Measurements from ENCODE around the gene OR4D2. TPM values are rescaled to one million over a fixed set of nuclear protein-coding genes. Genes with fewer than 3 reads are reported as not detected.

Gene OR4D2
- total and polyA plus RNA-seq, 2 experiments from 2014 or later: not detected

GRCh38 chr17:58184308-58184985 is 17.7 kb downstream of the OR4D2 start:
- in situ Hi-C loops (cut with MboI): no loop called here
- no peaks in the 10 kb centered on the region; the same call in 1 of the 2 replicates for H3K27me3 ChIP-seq (replicated peaks; ENCODE audit: insufficient read depth)

GRCh38 chr17:58184986-58185761 is 18.4 kb downstream of the OR4D2 start:
- no peaks in the 10 kb centered on the region for H4K20me1 ChIP-seq (ENCODE audit: insufficient read depth)
- no peaks in the 10 kb centered on the region for H3K9me3 ChIP-seq (ENCODE audit: low read depth)
- H3K36me3 ChIP-seq (ENCODE audit: low read depth): no peaks in the 10 kb centered on the region
- 57 to 58% methylated on average over 7 to 8 of the region's 8 CpGs for WGBS, 2 experiments (ENCODE audit: low coverage in 1 of 2, low lambda C conversion rate in 2 of 2, missing lambda C conversion rate in 2 of 2)
- no peaks in the 10 kb centered on the region for H3K9me2 ChIP-seq (ENCODE audit: insufficient read depth)
- no peak overlapping the region for H3K9ac ChIP-seq
- no peak overlapping the region for H3K4me2 ChIP-seq (ENCODE audit: unreplicated experiment)
- H3F3A ChIP-seq (ENCODE audit: insufficient read depth): no peaks in the 10 kb centered on the region
- H3K27me3 ChIP-seq (replicated peaks; ENCODE audit: insufficient read depth): no peaks in the 10 kb centered on the region; the same call in 1 of the 2 replicates
- TF ChIP-seq EZH2phosphoT487 (IDR thresholded peaks at IDR 0.05; ENCODE audit: insufficient read depth, low read depth): no peak
- no peak for TF ChIP-seq EZH2 (IDR thresholded peaks at IDR 0.05; ENCODE audit: insufficient read depth, poor library complexity, severe bottlenecking)
- H2AFZ ChIP-seq: no peak overlapping the region
- in situ Hi-C loops (cut with MboI): no loop called here
- H3K4me3 ChIP-seq: no peak overlapping the region
- DNase-seq: no peak
- no peak overlapping the region for H3K27ac ChIP-seq
- 0 out of 2 replicates have a peak, but pooled peaks cover 3% of the 10 kb centered on the region for H3K4me1 ChIP-seq (ENCODE audit: insufficient read depth)
- H3K79me2 ChIP-seq (ENCODE audit: insufficient read depth): no peaks in the 10 kb centered on the region

More at GRCh38 chr17:58184308-58184985, 17.7 kb downstream of the OR4D2 start:
- Histone ChIP-seq H3K27ac (no peak overlapping the region), H3K36me3 (ENCODE audit: low read depth) (no peaks in the 10 kb centered on the region), H3K4me3 (no peak overlapping the region), H3K4me2 (ENCODE audit: unreplicated experiment) (no peak overlapping the region), H3K9me2 (ENCODE audit: insufficient read depth) (no peaks in the 10 kb centered on the region), H3F3A (ENCODE audit: insufficient read depth) (no peaks in the 10 kb centered on the region), H2AFZ (no peak overlapping the region), H3K9ac (no peak overlapping the region), H3K4me1 (ENCODE audit: insufficient read depth) (no peaks in the 10 kb centered on the region), H3K9me3 (ENCODE audit: low read depth) (no peaks in the 10 kb centered on the region), H3K79me2 (ENCODE audit: insufficient read depth) (no peaks in the 10 kb centered on the region), H4K20me1 (ENCODE audit: insufficient read depth) (no peaks in the 10 kb centered on the region)
- DNase-seq: peak; percentile 60
- WGBS, 2 experiments (ENCODE audit: low coverage in 1 of 2, low lambda C conversion rate in 2 of 2, missing lambda C conversion rate in 2 of 2): 42 to 44% methylated on average over 10 of the region's 10 CpGs
- TF ChIP-seq EZH2 (IDR thresholded peaks at IDR 0.05; ENCODE audit: insufficient read depth, poor library complexity, severe bottlenecking) (no peak), EZH2phosphoT487 (IDR thresholded peaks at IDR 0.05; ENCODE audit: insufficient read depth, low read depth) (no peak)

GRCh38 chr17:58186591-58186990 is 19.8 kb downstream of the OR4D2 start:
- Histone ChIP-seq H3K9me2 (ENCODE audit: insufficient read depth) (no peaks in the 10 kb centered on the region), H2AFZ (no peak overlapping the region), H3K4me3 (no peak overlapping the region), H4K20me1 (ENCODE audit: insufficient read depth) (no peaks in the 10 kb centered on the region), H3K27ac (no peak overlapping the region), H3K9me3 (ENCODE audit: low read depth) (no peaks in the 10 kb centered on the region), H3F3A (ENCODE audit: insufficient read depth) (no peaks in the 10 kb centered on the region), H3K4me1 (ENCODE audit: insufficient read depth) (0 out of 2 replicates have a peak, but pooled peaks cover 4% of the 10 kb centered on the region), H3K36me3 (ENCODE audit: low read depth) (no peaks in the 10 kb centered on the region), H3K27me3 (replicated peaks; ENCODE audit: insufficient read depth) (no peaks in the 10 kb centered on the region; the same call in none of the 2 replicates), H3K79me2 (ENCODE audit: insufficient read depth) (no peaks in the 10 kb centered on the region), H3K9ac (no peak overlapping the region), H3K4me2 (ENCODE audit: unreplicated experiment) (no peak overlapping the region)
- DNase-seq: no peak
- TF ChIP-seq EZH2phosphoT487 (IDR thresholded peaks at IDR 0.05; ENCODE audit: insufficient read depth, low read depth): no peak
- 18 to 23% methylated on average over 3 to 4 of the region's 4 CpGs for WGBS, 2 experiments (ENCODE audit: low coverage in 1 of 2, low lambda C conversion rate in 2 of 2, missing lambda C conversion rate in 2 of 2)
- in situ Hi-C loops (cut with MboI): no loop called here

- no peak overlapping the region for H3K9ac ChIP-seq
- H3K36me3 ChIP-seq (ENCODE audit: low read depth): no peaks in the 10 kb centered on the region
- no peaks in the 10 kb centered on the region for H3K79me2 ChIP-seq (ENCODE audit: insufficient read depth)
- in situ Hi-C loops (cut with MboI): no loop called here
- H3K9me2 ChIP-seq (ENCODE audit: insufficient read depth): no peaks in the 10 kb centered on the region
- no peak for TF ChIP-seq EZH2phosphoT487 (IDR thresholded peaks at IDR 0.05; ENCODE audit: insufficient read depth, low read depth)
- TF ChIP-seq EZH2 (IDR thresholded peaks at IDR 0.05; ENCODE audit: insufficient read depth, poor library complexity, severe bottlenecking): no peak
- 67 to 71% methylated on average over 6 of the region's 6 CpGs for WGBS, 2 experiments (ENCODE audit: low coverage in 1 of 2, low lambda C conversion rate in 2 of 2, missing lambda C conversion rate in 2 of 2)
- H3K27ac ChIP-seq: no peak overlapping the region
- no peak overlapping the region for H2AFZ ChIP-seq
- no peak for DNase-seq
- H3K27me3 ChIP-seq (replicated peaks; ENCODE audit: insufficient read depth): peaks cover 3% of the 10 kb centered on the region; the same call in 1 of the 2 replicates
- no peaks in the 10 kb centered on the region for H4K20me1 ChIP-seq (ENCODE audit: insufficient read depth)
- no peak overlapping the region for H3K4me3 ChIP-seq
- no peaks in the 10 kb centered on the region for H3K9me3 ChIP-seq (ENCODE audit: low read depth)
- H3K4me2 ChIP-seq (ENCODE audit: unreplicated experiment): no peak overlapping the region
- H3F3A ChIP-seq (ENCODE audit: insufficient read depth): no peaks in the 10 kb centered on the region
- H3K4me1 ChIP-seq (ENCODE audit: insufficient read depth): 0 out of 2 replicates have a peak, but pooled peaks cover 4% of the 10 kb centered on the region
Measured at GRCh38 chr17:58187063-58187462, 20.3 kb downstream of the OR4D2 start.

Measured in GM23248 (cell line).